GM12872 (cell line): ENCODE results near the gene CAMTA1.

Experiments used
- TF ChIP-seq, protein P1 (sequence below): IDR thresholded peaks from 3 replicates; pipeline ENCODE4 v1.5.1; 2011; ENCODE audit warnings: low read depth, mild to moderate bottlenecking, low read length, moderate library complexity; ENCODE audit not compliant: insufficient read depth

CAMTA1 gene

DNA sequence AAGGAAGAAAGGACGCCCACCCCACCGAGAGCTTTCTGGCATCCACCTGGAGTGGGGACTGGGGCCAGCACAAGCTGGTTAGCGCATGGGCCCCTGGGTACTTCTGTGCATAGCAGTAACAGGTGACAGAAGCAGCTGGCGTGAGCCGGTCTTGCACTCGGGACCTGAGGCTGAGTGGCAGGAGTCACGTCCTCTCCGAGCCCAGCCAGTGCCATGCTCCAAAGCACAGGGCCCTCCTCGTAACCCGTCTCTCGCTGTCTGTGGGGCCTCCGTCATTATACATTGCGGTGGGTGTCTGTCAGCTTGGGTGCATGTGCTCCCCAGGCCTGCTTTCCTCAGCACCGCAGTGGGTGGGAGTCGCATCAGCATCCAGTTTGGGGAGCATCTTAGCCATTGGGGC, 898.3 kb downstream of the CAMTA1 start:
- TF ChIP-seq, protein P1, sequence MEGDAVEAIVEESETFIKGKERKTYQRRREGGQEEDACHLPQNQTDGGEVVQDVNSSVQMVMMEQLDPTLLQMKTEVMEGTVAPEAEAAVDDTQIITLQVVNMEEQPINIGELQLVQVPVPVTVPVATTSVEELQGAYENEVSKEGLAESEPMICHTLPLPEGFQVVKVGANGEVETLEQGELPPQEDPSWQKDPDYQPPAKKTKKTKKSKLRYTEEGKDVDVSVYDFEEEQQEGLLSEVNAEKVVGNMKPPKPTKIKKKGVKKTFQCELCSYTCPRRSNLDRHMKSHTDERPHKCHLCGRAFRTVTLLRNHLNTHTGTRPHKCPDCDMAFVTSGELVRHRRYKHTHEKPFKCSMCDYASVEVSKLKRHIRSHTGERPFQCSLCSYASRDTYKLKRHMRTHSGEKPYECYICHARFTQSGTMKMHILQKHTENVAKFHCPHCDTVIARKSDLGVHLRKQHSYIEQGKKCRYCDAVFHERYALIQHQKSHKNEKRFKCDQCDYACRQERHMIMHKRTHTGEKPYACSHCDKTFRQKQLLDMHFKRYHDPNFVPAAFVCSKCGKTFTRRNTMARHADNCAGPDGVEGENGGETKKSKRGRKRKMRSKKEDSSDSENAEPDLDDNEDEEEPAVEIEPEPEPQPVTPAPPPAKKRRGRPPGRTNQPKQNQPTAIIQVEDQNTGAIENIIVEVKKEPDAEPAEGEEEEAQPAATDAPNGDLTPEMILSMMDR = no peak

DNA sequence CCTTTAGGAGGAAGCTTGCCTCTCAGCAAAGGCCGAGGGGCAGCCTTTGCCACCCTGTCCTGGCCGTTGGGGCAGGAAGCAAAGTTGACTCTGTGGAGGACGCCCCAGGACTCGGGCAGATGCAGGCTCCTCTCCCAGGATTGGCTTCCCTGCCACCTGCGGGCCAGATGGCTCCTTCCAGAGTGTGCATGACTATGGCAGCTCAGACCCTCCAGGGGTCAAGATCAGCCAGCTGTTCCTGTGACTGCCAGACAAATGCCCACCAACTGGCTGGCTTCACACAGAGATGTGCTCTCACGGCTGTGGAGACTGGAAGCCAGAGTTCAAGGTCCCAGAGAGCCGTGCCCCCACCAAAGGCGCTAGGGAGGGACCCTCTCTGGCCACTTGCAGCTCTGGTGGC, 898.9 kb downstream of the CAMTA1 start:
- TF ChIP-seq, protein P1 = no peak

DNA sequence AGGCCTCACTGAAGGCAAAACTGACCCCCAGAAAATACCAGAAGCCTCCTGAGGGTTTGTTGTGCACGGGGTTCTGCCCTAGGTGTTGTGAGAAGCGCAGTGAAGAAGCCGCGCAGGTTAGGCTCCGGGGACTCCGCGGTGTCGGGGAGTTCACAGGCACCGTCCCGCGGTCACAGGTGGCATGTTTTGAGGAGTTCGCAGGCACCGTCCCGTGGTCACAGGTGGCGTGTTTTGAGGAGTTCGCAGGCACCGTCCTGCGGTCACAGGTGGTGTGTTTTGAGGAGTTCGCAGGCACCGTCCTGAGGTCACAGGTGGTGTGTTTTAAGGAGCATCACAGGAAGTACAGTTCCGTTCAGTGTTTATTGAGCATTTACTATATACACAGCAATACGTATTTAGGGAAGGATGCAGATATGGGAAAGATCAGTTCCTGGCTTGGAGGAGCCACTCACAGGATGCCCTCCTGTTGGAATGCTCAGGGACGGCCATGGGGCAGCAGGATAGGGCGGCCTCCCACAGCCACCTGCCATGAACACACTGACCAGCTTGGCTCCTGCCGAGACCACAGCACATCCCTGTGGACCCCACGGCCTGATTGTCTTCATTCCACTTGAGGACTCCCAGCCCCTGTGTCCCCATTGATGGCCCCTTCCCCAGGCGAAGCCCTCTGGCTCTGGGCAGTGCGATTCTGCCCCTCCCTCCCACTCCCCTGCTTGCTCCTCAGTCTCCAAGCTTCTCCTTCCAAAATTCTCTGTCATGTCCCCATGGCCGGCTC, 899.8 kb downstream of the CAMTA1 start:
- TF ChIP-seq, protein P1 = no peak

DNA sequence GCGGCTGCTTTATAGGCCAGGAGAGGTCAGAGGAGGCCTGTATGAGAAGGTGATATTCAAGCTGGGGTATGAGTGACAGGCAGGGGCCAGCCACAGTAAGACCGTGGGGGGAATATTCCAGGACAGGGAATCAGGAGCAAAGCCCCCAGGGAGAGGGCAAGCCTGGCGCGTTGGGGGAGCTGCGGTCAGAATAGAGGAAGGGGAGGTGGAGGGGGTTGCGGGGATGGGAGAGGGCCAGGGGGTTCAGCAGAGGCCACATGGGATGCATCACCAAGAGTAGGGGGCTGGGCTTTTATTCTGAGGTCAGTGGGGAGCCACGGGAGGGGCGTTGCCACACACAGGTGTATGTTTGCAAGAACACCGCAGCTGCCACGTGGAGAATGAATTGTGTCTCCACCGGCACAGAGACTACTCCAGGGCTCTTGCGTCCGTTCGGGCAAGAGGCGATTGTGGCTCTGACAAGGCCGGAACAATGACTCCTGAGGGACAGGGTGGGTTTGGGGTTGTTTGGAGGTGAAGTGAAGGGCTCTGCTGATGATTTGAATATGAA, 901.1 kb downstream of the CAMTA1 start:
- TF ChIP-seq, protein P1 = no peak

DNA sequence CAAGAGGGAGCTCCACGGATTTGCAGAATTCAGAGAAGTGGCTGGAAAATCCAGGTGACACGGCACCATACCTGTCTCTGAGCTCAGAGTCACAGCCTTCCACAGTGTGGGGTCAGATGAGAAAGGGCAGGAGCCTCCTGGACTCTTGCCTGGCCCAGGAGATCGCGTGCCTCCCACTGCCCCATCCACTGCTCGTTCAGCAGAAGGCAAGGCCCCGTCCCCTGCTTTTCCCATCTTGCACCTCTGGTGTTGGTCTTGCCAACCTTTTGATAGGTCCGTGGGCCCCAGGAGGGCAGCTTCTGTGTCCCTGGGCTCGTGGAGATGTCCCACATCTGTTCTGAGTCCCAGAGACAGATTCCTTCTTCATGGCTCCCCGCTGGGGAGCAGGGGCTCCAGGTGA, 902.2 kb downstream of the CAMTA1 start:
- TF ChIP-seq, protein P1 = no peak

DNA sequence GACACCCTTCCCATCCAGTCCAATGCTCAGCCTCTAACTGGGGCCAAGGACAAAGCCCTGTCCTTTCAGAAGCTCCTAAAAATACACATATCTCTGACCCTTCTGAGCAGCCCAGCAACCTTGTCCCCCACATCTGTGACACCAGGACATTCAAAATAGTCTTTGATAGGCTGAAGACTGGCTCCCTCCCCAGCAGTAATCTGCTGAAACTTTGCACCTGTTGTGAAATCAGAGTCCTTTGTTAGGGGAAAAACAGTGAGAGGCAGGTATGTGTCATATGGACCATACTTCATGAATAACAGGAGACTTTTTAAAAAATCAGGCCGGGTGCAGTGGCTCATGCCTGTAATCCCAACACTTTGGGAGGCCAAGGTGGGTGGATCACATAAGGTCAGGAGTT, 903.4 kb downstream of the CAMTA1 start:
- TF ChIP-seq, protein P1 = no peak

DNA sequence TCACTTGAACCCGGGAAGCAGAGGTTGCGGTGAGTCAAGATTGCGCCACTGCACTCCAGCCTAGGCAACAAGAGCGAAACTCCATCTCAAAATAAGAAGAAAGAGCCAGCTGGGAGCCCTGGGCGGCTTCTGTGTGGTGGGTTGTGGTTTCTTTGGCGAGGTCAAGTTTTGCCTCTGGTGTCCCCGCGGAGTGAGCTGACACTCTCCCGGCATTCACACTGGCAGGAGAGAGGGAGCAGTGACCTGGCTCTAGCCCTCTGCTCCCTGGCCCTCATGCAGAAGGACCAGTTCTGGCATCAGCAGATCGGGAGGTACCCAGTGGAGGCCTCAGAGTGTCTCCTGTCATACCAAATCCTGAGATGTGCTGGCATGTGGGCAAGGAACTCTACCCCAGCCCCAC, 904.8 kb downstream of the CAMTA1 start:
- TF ChIP-seq, protein P1 = no peak
